ENCODE data around the gene TSNAXIP1. TPM values are rescaled to one million over a fixed set of nuclear protein-coding genes. Genes with fewer than 3 reads are reported as not detected.
A peak's percentile ranks its signal among the peaks of the same experiment; 100 is the strongest.

The TSNAXIP1 gene
- polyA plus RNA-seq, 3 donors, result 0.23 TPM; not detected in 2

GRCh38 chr16:67822511-67822910, 15.8 kb downstream of the TSNAXIP1 start:
- Histone ChIP-seq H3K27me3 (ENCODE audit: control insufficient read depth in 2 of 2, insufficient read depth in 2 of 2, low read length in 2 of 2) (no peaks in the 10 kb centered on the region), H3K79me2 (ENCODE audit: insufficient read depth, low read length) (no peaks in the 10 kb centered on the region), H3K4me1 (ENCODE audit: control insufficient read depth in 1 of 2, insufficient read depth in 2 of 2, low read length in 2 of 2) (no peaks in the 10 kb centered on the region), H3K9ac (ENCODE audit: insufficient read depth, low read length, poor library complexity, severe bottlenecking) (no peak overlapping the region), H3K4me3 (replicated peaks in 1 of 3; ENCODE audit: low read depth in 2 of 3, low read length in 3 of 3) (no peak overlapping the region), H2AFZ (ENCODE audit: insufficient read depth, low read depth, low read length, poor library complexity, severe bottlenecking) (no peak overlapping the region), H3K36me3 (replicated peaks in 1 of 2; ENCODE audit: control insufficient read depth in 1 of 2, insufficient read depth in 2 of 2, low read length in 2 of 2) (peaks cover 8 to 17% of the 10 kb centered on the region in 2 donors), H3K9me3 (replicated peaks in 1 of 2; ENCODE audit: control insufficient read depth in 1 of 2, insufficient read depth in 1 of 2, low read length in 2 of 2) (no peaks in the 10 kb centered on the region), H3K4me2 (replicated peaks; ENCODE audit: extremely low read depth, low read length, poor library complexity, severe bottlenecking) (no peak overlapping the region), H3K27ac (ENCODE audit: low read depth in 1 of 2, low read length in 2 of 2) (no peak overlapping the region), H4K20me1 (ENCODE audit: insufficient read depth, low read length) (no peaks in the 10 kb centered on the region)
- H3K9me3 Mint-ChIP-seq, result no peaks in the 10 kb centered on the region
- WGBS (ENCODE audit: insufficient coverage), result 100% methylated on average over 2 of the region's 2 CpGs
- peaks cover 0 to 2% (median 0%) of the 10 kb centered on the region in 3 donors for H3K27me3 Mint-ChIP-seq (ENCODE audit: low read depth in 3 of 3)
- no peaks in the 10 kb centered on the region for H3K4me1 Mint-ChIP-seq
- TF ChIP-seq CTCF (IDR thresholded peaks at IDR 0.05), result no peak
- DNase-seq, result no peak
- H3K36me3 Mint-ChIP-seq, result peaks cover 4 to 13% of the 10 kb centered on the region in 2 donors
- H3K4me3 Mint-ChIP-seq, result no peak overlapping the region
- H3K27ac Mint-ChIP-seq, result no peak overlapping the region
- intact Hi-C loops (cut with micrococcal nuclease), result loop anchor here in 1 of 2 donors (10.0 kb wide), 1 partner anchor 242 kb away; no protein-coding TSS in a partner anchor

GRCh38 chr16:67825119-67825518, 18.4 kb downstream of the TSNAXIP1 start:
- no peak overlapping the region for H3K4me3 ChIP-seq (replicated peaks in 1 of 3; ENCODE audit: low read depth in 2 of 3, low read length in 3 of 3)
- Mint-ChIP-seq H3K27ac (peak overlapping the region in 2 of 7 donors; percentile 21 to 51), H3K4me1 (no peaks in the 10 kb centered on the region), H3K36me3 (peaks cover 25 to 39% of the 10 kb centered on the region in 2 donors), H3K4me3 (no peak overlapping the region), H3K27me3 (ENCODE audit: low read depth in 3 of 3) (no peaks in the 10 kb centered on the region), H3K9me3 (no peaks in the 10 kb centered on the region)
- H3K27ac ChIP-seq (ENCODE audit: low read depth in 1 of 2, low read length in 2 of 2), result no peak overlapping the region
- no peaks in the 10 kb centered on the region for H3K9me3 ChIP-seq (replicated peaks in 1 of 2; ENCODE audit: control insufficient read depth in 1 of 2, insufficient read depth in 1 of 2, low read length in 2 of 2)
- no peak for TF ChIP-seq CTCF (IDR thresholded peaks at IDR 0.05)
- H3K27me3 ChIP-seq (ENCODE audit: control insufficient read depth in 2 of 2, insufficient read depth in 2 of 2, low read length in 2 of 2), result no peaks in the 10 kb centered on the region
- no peak overlapping the region for H2AFZ ChIP-seq (ENCODE audit: insufficient read depth, low read depth, low read length, poor library complexity, severe bottlenecking)
- H3K4me1 ChIP-seq (ENCODE audit: control insufficient read depth in 1 of 2, insufficient read depth in 2 of 2, low read length in 2 of 2), result no peaks in the 10 kb centered on the region
- 97% methylated on average over 7 of the region's 8 CpGs for WGBS (ENCODE audit: insufficient coverage)
- intact Hi-C loops (cut with micrococcal nuclease), result loop anchor here in 1 of 2 donors (10.0 kb wide), 1 partner anchor 240 kb away; no protein-coding TSS in a partner anchor
- H3K9ac ChIP-seq (ENCODE audit: insufficient read depth, low read length, poor library complexity, severe bottlenecking), result no peak overlapping the region
- no peaks in the 10 kb centered on the region for H4K20me1 ChIP-seq (ENCODE audit: insufficient read depth, low read length)
- no peak for DNase-seq
- no peak overlapping the region for H3K4me2 ChIP-seq (replicated peaks; ENCODE audit: extremely low read depth, low read length, poor library complexity, severe bottlenecking)
- H3K36me3 ChIP-seq (replicated peaks in 1 of 2; ENCODE audit: control insufficient read depth in 1 of 2, insufficient read depth in 2 of 2, low read length in 2 of 2), result peaks cover 34 to 43% of the 10 kb centered on the region in 2 donors
- no peaks in the 10 kb centered on the region for H3K79me2 ChIP-seq (ENCODE audit: insufficient read depth, low read length)

Measured in CD14-positive monocyte (primary cell).